Activated CD4-positive, alpha-beta T cell treated with anti-CD3 and anti-CD28 coated beads for 4 hours (primary cell): ENCODE results near the gene FEM1B.
"Not testable (repeated sequence)": the region's sequence is repeated elsewhere in the genome, so short reads cannot be mapped to it uniquely, and the experiment has no call there.

Experiments
- DNase-seq, 2 donors: peaks; one replicate each; pipeline ENCODE4 v3.0.0-alpha.2; 2020

FEM1B gene

DNA sequence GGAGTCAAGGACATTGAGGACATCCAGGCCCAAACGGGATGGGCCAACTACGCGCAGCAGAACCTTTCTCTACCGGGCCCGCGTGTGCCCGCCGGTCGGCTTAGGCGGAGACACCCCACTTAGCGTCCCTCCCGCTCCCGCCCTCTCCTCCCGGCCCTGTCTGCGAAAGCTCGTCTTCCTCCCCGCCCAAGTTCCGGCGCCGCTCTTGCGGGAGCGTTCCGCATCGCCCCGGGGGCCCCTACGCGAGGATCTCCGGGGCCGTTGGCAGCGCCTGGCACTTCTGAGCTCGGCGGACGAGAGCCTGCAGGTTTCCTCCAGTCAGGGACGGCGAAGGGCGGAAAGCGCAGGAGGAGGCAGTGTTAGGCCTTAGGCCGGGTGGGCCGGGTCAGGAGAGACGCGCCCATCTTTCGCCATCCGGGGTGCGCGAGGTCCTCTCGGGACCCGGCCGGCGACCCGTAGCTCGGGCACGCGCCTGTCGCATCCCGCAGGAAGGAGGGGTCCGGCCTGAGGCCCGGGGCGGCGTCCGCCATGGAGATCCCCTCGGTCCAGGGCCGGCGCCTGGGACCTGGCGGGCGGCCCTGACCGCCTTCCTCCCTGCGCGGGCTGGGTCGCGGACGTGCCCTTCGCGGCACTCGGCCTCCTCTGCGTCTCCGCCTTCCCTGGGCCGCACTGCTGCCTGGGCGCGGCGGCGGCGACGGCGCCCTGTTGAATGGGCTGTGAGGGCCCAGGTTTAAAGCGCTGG, at the start of gene FEM1B:
FEM1B (plus strand) TSS at position 143 of the 742 bp plus-strand sequence. CDS start 673 bp downstream, outside the sequence.
- peak; percentile 85 to 88 for DNase-seq

DNA sequence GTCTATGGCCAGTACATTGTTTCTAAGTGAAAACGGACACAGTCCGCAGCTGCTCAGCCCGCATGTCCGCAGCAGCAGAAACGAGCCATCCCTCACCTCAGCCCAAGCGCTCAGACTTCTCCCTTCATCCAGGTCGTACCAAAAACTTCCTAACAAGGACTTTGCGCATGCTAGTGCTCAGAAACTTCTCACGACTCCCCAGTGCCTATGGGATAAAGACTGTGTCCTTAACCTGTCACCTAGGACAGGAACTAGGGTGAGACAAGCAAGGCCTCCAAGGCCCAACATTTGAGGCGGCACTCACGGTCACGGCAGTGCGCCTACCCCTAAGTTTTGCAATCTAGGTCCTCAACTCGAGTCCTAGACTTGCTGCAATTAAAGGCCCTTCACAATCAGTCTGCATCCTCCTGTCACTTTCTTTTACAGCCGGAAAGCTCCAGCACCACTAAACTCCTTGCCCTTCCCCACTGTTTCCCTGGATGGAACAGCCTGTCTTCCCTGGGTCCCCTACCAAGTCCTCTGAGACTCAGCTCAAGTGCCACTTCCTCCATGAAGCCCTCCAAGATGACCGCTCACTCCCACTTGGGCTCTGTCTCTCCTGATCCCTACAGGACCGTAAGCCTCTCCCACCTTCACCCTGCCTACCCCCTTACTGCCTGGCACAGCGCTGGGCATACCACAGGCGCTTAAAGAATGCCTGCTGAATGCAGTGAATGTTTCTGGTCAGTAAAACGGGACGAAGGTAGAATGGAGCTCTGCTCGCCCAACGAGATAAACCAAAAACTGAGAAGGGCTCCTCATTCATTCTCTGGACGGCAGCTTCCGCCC, 49.2 kb upstream of the FEM1B start:
- no peak for DNase-seq

DNA sequence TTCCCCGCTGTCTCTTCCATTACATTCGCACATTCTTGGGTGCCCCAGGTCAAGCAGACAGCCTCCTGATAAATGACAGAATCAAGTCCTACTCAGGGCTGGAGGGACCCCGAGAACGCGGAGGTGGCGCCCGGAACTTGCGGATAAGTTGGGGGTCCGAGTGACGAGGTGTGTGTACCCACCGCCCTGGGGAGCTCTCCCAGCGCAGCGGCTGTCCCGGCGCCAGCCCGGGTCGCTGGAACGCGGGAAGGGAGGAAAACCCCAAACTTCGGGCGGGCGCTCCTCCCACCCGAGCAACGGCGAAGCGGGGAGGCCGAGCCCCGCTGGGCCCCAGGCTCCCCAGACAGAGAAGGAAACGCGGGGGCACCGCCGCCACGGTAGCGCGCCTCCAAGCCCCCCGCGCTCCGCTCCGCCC, 48.6 kb upstream of the FEM1B start:
- peak in 1 of 2 donors; percentile 23 for DNase-seq

DNA sequence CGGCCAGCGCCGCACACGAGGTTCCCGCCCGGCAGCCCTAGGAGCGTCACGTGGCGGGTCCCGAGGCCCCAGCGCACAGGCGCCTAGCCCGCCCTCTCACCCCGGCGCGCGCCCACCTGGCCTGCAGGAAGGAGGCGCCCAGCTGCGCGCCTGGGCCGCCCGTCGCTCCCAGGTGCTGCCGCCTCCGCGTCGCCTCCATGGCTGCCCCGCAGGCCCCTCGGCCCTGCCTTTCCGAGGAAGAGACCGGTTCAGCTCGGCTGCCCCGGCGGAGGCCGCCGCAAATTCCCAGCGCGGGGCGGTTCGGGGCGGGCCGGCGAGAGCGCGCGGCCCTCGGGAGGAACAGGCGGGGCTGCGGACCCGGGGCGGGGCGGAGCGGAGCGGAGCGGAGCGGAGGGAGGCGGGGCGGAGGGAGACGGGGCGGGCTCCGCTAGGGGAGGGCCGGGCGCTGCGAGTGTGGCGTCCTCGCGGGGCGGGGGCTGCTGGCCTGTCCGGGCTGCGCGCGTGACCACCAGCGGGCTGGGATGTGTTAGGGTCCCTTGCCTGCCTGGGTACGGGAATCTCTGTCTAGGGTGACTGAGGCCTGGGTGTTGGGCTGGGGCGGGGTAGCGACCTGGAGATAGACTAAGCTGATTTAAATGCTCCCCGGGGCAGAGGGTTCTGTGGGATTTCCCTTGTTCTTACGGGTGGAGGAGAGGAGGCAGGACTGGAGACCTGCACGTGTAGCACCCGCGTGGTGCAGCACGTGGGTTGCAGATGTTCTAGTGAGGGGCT, 48.0 kb upstream of the FEM1B start, which contains the start of gene CLN6:
CLN6 (minus strand) TSS at position 343 of the 771 bp plus-strand sequence; CDS start at position 199, 144 bp downstream.
- DNase-seq, result peak; percentile 84 to 85

DNA sequence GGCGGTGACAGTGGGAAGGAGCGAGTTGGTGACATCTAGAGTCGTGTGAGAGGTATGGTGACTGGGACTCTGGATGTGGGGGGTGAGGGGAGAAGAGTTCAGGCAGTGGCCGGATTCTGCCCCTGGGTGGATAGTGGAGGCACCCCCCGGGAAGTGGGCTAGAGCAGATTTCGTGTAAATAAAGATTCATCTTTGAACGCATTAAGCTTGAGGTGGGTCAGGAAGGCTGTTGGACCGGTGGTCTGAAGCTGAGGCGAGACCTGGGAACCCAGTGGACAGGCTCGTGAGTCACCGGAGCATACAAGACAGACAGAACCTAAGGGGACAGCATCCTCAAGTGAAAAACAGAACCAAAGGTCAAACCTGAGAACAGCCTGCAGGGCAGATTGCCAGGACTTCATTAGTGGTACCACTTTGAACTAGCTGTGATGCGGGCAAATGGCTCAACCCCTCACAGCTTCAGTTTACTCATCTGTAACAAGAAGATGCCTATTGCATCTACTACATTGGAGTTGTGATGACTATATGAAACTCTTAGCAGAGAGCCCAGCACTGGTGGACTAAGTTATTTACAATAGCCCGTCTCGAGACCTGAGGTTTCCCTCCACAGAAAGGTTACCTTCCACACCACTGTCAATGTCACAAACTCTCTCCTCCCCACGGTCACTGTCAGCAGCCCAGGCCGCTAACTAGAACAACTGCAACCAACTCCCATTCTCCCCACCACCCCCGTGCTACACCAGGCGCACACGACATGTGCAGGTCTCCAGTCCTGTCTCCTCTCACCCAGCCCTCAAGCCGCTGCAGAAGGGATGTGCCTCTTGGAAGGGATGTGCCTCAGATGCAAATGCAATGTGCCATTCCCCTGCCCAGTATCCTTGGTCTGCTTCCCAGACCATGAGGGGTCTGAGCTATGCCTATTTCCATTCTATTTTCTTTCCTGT, 47.1 kb upstream of the FEM1B start:
- DNase-seq, result no peak

DNA sequence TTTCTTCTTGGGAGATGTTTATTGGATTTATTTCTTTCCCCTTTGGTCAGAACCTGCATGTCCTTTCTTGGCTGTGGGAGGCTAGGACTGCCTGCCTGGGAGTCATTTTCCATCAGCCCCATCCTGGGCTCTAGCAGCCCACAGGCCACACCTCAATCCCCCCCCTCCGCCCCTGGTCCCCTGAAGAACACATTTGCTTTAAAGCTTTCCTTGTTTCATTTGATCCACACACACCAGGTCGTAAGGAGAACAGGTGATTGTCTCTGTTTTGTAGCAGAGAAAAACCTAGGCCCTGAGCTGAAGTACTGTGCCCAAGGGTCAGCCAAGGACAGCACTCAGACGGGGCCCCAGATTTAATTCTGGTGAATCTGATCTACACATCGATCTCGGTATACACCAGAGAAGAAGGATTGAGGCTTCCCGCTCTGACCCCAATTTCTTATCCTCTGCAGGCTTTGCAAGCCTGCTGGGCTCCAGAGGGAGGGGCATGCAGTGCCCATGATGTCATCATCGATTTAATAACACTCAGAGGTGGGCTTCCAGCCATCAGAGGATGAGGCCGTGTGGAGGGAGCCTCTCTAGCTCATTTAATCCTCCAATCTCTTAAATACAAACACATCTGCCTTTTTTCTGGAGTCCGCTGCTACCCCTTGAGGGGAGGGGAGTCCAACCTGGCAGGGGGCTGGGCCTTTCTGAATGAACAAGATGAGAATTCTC, 46.3 kb upstream of the FEM1B start:
- DNase-seq, result no peak

DNA sequence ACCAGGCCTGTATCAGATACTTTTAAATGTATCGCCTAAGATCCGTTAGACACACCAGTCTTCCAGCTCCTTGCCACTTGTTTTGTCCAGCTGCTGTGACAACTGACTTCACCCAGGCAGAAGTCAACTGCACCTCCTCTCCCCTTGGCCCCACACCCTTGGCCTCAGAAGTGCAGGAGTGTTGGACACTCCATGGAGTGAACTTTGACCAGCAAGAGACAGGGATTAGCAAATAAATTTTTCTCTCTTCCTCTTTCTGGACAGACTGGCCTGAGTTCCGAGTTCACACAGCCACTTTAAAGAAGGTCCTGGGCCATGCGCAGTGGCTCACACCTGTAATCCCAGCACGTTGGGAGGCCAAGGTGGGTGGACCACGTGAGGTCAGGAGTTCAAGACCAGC, 45.1 kb upstream of the FEM1B start:
- DNase-seq, result no peak

DNA sequence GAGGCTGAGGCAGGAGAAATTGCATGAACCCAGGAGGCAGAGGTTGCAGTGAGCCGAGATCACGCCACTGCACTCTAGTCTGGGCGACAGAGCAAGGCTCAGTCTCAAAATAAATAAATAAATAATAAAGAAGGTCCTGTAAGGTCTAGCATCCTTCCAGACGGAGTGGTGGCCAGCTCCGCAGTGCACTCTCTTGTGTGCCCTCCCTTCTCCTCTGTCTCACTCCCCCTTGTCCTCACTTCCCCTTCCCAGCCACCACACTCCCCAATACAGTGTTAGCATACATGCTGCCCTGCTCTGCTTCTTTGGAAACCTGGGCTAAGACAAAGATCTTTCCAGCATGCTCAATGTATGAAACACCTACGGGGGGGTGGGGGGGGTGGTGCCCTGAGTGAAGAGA, 44.6 kb upstream of the FEM1B start:
- DNase-seq, result no peak

DNA sequence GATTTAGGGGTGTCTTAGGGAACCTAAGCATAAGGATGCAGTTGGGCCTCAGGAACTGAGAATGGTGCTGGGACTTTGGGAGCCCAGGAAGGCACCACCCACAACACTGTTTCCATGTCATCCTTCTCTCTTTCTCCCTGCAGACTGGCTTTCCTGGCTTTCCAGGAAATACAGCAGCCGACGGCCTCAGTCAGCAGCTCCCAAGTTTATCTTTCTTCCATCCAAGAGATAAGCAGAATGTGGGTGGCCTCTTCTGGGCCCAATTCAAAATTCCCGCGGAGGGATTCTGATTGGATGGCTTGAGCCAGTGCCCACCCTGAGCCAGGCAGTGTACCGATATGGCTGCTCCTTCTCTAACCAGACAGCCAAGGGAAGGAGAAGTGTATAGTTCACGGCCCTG, 43.5 kb upstream of the FEM1B start:
- DNase-seq, result no peak

DNA sequence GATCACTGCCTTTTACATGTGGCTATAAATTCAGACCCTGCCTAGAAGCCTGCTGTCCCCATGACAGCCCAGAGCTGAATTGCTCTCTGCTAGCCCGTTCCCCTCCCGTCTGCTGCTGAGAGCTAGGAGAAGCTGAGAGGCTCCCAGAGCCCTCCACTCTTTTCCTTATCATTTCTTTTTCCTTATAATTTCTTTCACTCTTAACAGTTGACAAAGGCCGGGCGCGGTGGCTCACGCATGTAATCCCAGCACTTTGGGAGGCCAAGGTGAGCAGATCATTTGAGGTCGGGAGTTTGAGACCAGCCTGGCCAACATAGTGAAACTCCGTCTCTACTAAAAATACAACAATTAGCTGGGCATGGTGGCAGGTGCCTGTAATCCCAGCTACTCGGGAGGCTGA, 43.0 kb upstream of the FEM1B start:
- DNase-seq, result not testable (repeated sequence)

DNA sequence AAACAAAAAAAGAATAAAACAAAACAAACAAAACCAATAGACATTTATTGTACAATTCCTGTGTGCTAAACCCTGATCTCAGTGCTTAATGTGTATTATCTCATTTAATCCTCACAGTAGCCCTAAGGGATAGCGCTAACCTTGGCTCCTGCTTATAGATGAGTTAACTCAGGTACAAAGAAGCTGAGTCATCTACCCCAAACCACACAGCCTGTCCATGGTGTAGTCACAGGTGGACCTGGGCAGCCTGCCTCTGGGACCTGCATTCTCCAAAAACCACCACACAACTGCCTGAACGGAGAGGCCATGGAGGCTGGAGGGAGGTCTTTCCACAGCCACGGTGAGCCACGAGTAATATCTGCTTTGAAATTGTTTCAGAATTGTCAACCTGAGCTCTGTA, 42.5 kb upstream of the FEM1B start:
- DNase-seq, result no peak

DNA sequence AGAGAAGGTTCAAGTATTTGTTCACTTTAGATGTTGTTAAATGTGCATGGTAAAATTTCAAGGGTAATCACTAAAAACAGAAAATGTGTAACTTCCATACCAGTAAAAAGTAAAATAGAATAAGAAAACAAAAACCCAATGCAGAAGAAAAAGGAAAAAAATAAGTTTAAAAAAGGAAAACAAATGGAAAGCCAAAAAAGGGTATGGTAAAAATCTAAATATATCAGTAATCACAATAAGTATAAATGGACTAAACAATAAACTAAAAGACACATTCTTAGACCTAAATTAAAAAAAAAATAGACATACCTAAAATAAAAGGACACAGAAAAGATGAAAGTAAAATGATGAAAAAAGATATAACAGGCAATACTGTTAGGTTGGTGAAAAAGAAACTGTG, 38.5 kb upstream of the FEM1B start:
- DNase-seq, result no peak

DNA sequence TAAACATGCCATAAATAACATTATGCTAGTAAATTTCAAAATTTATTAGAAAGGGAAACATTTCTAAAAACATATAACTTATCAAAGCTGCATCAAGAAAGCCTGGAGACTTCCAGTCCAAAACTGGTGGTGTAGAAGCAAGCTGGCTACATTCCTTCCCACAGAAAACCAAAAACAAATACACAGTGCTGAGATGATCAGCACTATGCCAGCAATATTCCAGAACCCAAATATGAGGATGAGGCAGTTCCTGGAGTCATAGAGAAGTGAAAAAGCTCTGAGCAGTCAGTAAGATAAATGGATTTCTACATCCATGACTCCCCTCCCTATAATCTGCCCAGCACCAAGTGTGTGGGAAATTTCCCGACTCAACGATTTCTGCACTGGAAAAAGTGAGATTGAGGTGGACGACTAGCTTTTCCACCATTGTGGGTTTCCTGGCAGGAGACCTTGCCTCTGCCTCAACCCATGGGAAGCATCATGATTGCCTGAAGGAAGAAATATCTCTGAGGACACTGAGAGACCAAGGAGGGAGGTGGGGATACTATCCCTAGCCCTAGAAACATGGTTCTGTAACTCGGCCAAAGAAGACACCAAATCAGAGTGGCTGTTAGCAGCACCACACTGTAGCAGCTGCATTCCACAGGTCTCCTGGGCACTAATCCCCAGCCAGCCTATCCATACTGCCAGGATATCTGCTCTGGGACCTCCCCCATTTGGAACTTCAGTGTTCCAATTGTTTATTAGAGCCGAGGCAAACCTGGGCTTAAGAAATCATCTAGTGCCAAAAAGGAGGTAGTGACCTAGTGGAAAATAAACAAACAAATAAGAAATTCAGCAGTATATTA, 36.2 kb upstream of the FEM1B start:
- DNase-seq, result no peak

DNA sequence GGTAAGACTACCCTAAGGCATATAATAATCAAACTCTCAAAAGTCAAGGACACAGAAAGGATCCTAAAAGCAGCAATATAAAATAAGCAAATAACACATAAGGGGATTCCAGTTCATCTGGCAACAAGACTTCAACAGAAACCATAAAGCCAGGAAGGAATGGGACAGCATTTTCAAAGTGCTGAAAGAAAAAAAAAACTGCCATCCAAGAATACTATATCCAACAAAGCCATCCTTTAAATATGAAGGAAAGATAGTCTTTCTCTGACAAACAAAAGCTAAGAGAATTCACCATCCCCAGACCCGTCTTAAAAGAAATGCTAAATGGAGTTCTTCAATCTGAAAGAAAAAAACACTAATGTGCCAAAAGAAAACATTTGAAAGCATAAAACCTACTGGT, 33.3 kb upstream of the FEM1B start:
- no peak for DNase-seq

DNA sequence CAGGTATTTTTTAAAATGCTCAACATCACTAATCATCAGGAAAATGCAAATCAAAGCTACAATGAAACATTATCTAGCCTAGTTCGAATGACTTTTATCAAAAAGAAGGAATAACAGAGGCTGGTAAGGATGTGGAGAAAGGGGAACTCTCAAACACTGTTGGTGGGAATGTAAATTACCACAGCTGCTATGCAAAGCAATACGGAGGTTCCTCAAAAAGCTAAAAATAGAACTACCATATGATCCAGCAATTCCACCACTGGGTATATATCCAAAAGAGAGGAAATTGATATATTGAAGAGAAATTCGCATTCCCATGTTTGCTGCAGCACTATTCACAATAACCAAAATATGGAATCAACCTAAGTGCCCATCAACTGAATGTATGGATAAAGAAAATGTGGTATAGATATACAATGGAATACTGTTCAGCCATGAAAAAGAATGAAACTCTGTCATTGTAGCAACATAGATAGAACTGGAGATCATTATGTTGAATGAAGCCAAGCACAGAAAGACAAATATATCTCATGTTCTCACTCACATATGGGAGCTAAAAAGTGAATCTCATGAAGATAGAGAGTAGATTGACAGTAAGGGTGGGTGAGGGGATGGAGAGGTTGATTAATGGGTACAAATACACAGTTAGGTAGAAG, 28.4 kb upstream of the FEM1B start:
- DNase-seq, result no peak

DNA sequence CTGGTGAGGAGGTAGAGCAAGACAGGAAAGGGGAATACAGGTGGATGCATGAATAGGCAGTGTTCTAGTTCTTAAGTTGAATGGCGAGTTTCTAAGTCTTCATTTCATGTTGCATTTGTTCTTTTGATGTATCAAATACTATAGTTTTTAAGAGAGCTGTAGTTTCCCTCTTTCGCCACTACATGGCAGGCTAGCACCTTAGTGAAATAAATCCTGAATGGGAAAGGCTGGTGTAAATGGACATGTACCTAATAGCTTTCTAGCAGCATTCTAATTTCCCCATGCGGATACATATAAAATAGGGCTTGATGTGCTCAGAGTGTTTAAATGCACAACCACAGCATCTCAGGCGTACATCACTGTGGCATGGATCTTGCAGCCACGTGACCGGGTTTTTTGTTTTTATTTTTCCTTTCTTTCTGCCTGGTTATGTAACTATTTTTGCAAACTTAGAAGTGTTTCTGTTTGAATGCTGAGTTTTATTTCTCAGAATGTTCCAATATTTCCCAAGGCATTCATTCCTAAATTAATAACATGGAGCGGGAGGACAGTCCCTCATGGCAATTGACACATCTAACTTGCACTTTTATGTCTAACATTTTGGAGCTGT, 24.5 kb upstream of the FEM1B start:
- DNase-seq, result peak; percentile 24 to 55

DNA sequence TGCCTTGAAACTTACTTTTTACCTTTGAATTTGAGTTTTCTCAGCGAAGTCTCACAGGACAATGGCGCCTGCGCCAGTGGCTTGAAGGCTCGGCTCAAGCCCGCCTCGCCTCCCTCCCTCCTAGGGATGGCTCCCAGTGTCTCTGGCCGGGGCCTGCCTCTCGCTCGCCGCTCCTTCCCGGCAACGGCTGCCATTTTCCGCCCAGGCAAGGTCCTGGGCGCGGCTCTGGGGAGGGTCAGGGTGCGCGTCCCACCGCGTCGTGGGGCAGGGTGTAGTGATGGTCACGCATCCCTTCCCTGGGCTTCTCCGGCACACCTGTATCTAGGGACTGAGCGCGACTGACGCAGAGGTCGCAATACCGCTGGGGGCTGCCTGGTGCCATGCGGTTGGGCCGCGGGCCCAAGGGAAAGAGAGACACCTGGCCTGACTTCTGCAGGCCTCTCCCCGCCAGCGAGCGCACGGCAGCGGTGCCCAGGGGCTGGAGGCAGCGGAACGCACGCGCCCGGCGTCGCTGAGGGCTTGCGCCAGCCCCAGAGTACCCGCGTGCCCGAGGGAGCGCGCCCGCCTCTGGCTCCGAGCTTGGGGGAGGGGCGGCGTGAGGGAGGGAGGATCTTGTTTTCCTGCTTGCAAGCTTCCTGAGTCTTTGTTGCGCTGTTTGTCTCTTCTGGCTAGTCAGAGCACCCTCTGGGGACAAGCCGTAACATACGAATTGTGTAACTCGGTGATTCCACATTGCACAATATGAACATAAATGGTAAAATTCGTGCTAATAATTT, 20.7 kb upstream of the FEM1B start:
- peak; percentile 58 to 75 for DNase-seq

DNA sequence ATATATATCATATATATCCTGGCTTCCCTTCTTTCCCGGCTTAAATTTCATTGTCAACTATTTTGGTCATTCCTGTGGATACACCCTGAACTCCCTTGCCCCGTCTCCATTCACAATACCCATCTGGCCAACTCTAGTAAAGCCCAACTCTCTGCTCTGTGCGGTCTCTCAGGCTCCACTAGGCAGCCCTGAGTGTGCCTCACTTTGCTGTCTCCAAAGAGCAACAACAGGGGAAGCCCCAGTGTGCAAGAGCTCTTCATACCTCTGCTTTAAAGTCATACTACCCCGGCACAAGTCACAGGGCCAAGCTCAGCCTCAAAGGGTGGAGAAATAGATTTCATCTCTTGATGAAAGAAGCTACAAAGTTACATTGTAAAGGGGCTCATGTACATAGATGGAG, 18.9 kb upstream of the FEM1B start:
- DNase-seq, result peak; percentile 17 to 25

DNA sequence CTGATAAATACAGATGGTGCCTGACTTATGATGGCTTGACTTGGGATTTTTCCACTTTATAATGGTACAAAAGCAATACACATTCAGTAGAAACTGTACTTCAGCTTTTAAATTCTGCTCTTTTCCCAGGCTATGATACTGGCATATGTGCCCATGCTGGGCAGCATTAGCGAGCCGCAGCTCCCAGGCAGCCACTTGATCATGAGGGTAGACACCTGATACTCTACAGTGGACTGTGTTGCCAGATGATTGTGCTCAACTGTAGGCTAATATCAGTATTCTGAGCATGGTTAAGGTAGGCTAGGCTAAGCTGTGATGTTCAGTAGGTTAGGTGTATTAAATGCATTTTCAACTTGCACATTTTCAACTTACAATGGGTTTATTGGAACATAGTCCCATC, 17.7 kb upstream of the FEM1B start:
- DNase-seq, result no peak
